CMK (cell line): ENCODE results near the gene TOMM20.
"Not testable (repeated sequence)": the region's sequence is repeated elsewhere in the genome, so short reads cannot be mapped to it uniquely, and the experiment has no call there.

Experiments used
- DNase-seq: peaks from one replicate; pipeline ENCODE4 v3.0.0-alpha.2; 2010; ENCODE audit warnings: low read depth

TOMM20 gene

DNA sequence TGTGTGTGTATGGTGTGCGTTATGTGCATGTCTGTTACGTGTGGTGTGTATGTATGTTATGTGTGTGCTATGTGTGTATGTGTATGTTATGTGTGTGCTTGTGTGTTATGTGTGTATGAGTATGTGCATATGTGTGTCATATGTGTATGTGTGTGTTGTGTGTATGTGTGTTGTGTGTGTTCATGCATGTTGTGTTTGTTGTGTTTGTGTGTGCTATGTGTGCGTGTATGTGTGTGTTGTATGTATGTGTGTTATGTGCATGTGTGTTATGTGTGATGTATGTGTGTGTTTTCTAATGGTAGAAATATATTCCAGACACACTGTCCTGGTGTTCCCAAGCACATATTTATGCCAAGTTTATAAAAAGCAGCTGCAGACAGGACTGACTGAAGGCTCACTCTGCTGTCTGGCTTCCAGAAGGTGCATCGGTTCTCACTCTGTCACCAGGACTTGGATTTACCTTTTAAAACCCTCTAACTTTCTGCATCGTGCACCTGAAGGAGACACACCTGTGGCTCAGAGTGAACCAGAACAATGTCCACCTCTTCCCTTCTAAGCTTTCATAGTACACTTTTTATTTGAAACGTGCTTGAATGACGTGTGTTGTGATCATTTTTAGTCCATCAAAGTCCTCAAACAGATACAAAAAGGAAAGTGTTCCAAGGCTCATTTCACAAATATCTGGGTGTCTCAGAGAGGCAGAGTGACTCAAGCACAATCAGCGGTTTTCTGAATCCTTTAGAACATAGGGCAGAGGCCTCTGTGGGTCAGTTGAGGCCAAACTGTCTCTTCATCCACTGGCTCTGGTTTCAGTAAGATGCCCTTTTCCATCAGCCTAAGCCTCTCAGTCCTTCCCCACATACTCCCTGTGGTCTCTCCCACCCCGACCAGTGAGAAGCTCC is 49.9 kb downstream of the TOMM20 start:
- DNase-seq: no peak

DNA sequence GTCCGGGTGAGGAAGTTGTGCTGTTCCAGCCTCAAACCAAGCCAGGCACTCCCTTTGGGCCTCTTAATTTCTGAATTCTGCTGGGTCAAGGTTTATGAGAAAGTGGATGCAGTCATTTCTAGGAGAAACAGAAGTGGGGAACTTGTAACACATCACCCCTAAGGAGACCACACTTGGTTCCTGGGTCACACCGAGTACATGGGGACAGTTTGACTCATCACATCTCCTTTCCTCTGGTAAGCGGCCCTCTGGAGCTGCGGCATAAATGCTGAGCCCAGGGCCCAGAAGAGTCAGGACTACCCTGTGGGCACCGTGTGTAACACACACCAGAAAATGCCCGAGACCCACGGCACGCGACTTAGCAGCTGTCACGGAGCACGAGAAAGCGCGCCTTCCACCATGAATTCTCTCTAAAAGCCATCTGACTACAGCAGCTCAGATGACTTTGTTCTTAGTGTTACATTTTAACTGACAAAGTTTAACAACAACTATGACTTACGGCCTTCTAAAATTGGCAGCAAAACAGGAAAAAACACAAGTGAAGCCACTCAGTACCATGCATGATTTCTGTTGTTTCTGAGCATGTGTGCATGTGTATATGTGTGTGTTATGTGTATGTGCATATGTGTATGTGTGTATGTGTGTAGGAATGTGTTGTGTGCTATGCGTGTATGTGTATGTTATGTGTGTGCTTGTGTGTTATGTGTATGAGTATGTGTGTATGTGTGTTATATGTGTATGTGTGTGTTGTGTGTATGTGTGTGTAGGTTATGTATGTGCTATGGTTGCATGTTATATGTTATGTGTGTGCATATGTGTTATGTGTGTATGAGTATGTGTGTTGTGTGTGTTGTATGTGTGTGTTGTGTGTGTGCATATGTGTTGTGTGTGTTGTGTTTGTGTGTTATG is 50.8 kb downstream of the TOMM20 start:
- no peak for DNase-seq

DNA sequence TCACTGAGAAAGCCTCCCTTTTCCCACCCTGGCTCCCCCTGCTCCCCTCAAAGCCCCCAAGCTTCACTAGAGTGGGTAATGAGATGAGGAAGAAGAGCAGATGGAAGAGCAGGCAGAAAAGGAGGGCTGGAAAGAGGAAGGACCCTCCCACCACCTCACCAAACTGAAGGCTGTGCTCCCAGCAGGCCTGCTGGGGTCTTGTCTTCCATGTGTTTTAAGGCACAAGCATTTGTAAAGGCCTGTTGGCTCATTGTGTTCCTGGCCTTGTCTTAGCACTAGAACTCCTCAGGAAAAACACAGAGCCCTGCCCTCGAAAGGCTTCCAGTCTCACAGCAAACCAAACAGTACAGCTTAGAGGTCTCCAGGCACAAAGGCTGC is 51.5 kb downstream of the TOMM20 start:
- no peak for DNase-seq

DNA sequence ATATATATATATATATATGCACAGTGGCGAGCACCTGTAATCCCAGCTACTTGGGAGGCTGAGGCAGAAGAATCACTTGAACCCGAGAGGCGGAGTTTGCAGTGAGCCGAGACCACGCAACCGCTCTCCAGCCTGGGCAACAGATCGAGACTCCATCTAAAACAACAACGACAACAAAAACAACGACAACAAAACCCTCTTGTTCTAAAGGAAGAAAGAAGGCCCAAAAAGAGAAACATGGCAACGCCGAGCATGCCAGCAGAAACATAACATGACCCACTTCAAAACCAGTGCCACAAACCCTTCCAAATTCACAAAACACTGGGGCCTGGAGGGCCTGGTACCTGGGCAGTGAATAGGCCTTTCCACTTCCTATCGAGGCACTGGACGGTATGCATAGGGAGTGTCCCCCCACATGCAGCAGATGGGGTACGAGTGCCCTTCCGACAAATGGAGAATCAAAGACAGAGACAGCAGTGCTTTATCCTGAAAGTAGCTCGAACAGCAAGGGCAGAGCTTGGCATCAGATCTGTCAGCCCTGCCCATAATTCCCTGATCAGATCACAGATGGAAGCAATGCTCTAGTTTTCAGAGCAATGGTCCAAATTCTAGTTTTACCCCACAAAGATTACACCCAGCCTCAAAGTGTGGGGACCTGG is 52.0 kb downstream of the TOMM20 start:
- no peak for DNase-seq

DNA sequence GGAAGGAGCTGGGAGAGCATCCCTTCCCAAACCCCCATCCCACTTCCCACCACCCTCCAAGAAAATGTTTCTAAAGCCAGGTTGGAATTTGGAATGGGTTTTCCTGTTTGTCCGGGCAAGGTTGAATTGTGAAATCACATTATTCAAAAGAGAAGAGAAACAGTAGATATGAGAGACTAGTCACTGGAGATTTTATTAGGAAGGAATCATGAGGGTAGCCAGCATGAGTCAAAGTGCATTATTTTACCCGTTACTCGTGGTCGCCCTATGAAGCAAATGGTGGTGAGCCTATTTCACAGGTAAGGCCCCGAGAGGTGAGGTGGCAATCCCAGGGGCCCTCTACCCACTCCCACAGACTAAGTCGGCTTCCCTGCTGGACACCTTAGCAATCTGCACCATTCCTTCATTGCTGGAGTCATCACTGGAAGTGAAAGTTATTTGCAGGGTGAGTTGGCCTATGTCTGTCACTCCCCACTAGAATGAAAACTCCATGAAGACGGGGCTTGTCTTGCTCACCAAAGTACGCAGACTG is 52.8 kb downstream of the TOMM20 start:
- DNase-seq: no peak

- no peak for DNase-seq
Observed at GRCh38 chr1:235075048-235075776, 53.4 kb downstream of the TOMM20 start.

GRCh38 chr1:235074523-235075047 is 54.1 kb downstream of the TOMM20 start:
- no peak for DNase-seq

- no peak for DNase-seq
Observed at GRCh38 chr1:235073968-235074522, 54.6 kb downstream of the TOMM20 start.

- no peak for DNase-seq
Observed at GRCh38 chr1:235073331-235073967, 55.2 kb downstream of the TOMM20 start.

GRCh38 chr1:235072577-235072976 is 56.1 kb downstream of the TOMM20 start:
- not testable (repeated sequence) for DNase-seq

- no peak for DNase-seq
Observed at GRCh38 chr1:235072096-235072495, 56.5 kb downstream of the TOMM20 start.

GRCh38 chr1:235070819-235071218 is 57.8 kb downstream of the TOMM20 start:
- DNase-seq: no peak

DNA sequence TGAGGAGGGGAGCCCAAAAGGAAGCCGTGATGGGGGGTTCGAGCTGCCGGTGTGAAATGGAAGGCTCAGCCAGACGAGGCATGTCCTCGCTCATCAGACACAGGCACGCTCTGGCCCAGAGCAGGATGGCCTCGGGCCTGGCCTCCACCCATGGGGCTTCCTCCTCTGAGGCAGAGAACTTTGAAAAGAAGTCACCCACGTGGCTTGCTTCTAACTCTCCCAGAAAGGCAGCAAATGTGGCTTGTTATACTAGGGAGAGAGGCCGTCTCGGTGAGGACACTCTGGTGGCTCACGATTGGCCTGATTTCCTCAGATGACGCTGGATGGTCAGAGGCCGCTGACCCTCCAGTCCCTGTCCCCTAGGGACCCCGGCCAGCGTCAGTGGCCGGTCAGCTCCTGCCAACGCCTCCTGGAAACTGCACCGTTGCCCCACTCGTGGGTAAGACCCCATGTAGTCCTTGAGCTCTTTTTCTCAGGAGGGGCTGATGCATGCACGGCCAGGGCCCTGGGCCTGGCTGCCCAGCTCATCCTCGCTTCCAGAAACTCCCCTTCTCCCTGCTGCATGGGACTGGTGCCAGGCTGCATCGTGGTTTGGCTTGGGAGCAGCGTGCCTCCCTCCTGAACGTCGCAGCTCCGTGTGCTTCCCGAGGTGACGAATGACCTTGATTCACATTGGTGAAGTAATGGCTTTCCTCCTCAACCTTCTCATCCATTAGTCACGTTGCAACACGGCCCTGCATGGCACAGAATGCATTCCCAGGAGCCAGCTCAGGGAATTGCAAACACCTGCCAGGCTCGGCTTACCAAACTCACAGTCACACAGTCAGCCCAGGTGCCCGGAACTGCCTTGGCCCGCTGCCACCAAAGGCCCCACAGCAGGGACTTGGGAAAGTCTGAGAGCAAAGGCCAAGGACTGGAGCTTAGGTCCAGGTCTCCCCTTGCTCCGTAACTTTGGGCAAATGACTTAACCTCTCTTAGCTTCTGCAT is 58.8 kb downstream of the TOMM20 start:
- DNase-seq: no peak

DNA sequence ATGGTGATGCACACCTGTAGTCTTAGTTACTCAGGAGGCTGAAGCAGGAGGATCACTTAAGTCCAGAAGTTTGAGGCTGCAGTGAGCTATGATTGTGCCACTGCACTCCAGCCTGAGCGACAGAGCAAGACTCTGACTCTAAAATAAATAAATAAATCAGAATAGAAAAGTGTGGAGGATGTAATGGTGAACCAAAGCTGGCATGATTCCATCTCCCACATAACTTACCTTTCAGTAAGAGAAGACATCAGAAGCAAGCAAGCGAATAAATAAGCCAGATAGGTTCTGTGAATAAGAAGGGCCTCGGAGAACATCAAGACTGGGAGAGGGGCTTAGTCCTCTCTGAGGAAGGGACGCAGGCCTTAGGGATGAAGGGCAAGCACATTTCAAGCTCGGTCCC is 59.5 kb downstream of the TOMM20 start:
- no peak for DNase-seq

- no peak for DNase-seq
Observed at GRCh38 chr1:235068158-235069121, 60.2 kb downstream of the TOMM20 start.

DNA sequence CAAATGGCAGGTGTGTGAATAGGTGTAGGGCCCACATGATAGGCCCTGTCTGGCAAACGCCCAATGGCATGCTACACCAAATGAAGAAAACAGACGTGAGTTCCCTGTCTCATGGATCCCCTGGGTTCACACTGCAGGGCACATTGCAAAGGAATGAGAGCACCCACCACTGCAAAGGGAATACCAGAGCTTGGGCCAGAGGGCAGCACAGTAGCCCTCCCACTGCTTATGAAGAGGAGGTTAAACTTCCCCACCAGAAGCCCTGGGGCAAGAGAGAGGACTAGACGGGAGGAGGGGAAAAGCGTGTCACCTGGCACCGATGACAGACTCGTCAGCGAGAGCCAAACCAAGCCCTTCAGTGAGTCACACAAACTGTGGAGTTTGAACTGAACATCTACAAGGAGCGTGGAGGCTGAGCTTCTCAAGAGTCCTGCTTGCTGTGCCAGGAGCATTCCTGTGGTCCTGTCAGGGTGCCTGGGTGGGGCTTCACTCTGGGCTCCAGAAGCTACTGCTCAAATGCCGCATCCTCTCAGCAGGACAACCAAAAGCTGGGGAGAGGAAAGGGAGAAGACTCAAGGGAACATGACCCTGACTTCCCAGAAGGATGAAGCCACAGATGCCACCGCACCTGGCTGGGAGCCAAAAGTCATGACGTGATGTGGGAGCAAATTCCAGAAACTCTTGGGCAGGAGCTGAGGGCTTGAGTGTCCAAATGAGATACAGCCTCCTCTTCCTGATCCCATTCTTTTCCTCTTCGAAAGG is 61.1 kb downstream of the TOMM20 start:
- DNase-seq: no peak

- DNase-seq: no peak
Observed at GRCh38 chr1:235063068-235063765, 65.4 kb downstream of the TOMM20 start.
